ENCODE data around the gene STAT5B. TPM values are rescaled to one million over a fixed set of nuclear protein-coding genes. Genes with fewer than 3 reads are reported as not detected.

STAT5B gene
- total RNA-seq, 2 donors from 2014 or later: 35.7 to 51.4 TPM

DNA sequence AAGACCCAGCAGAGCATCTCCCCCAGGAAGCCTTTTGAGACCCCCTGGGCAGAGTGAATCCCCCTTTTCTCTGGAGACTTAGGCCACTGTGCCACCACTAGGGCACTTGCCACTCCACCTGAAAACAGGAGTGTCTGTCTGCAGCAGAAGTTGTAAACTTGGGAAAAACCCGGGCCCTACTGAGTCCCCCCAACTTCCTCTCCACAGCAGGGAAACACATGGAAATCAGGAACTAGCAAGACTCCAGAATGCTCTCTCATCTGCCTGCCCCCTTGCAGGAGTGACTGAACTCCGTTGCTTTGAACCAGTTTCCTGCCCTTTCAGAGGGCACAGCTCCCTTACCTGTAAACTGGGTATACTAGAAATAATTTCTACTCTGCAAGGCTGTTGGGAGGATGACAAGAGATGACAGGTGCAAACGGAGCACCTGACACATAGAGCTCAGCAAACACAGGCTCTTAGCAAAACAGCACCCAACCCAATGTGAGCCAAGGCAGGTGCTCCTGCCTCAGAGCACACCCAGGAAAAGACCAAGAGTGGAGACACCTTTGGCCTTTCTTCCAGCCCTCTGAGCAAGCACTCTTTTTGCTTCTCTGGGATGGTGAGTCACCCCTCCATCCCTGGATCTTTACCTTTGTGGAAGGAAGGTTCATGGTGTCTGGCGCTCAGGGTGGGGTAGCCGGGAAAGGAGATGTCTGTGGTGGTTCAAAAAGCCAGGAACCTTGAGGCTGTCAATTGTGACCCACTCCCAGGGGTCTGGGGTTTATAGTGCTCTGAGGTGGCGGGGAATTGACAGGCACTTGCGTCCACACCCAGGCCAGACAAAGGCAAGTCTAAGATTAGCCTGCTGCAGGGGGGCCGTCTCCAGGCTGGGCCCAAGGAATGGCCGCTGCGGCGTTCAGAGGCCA lies 91.2 kb downstream of the STAT5B start, which contains the start of gene HCRT:
TSS of gene HCRT (minus strand) at position 740 of the 908 bp plus-strand sequence. CDS start at position 653, 87 bp downstream.
- H3K27me3 Mint-ChIP-seq (ENCODE audit: insufficient read depth): peaks cover 60% of the 10 kb centered on the region

GRCh38 chr17:42183741-42184711 lies 92.2 kb downstream of the STAT5B start:
- H3K27ac Mint-ChIP-seq: no peak overlapping the region
- Histone ChIP-seq H3K9ac (ENCODE audit: extremely low read depth, low read length, poor library complexity, severe bottlenecking) (no peak overlapping the region), H3K27ac (ENCODE audit: low read depth, low read length) (no peak overlapping the region), H3K36me3 (ENCODE audit: control insufficient read depth, insufficient read depth, low read length) (no peaks in the 10 kb centered on the region), H3K4me3 (ENCODE audit: low read length) (peak overlapping the region; percentile 76), H3K9me3 (ENCODE audit: control insufficient read depth, low read length) (no peaks in the 10 kb centered on the region), H3K27me3 (ENCODE audit: control insufficient read depth, insufficient read depth, low read length, poor library complexity, severe bottlenecking) (peaks cover 58% of the 10 kb centered on the region), H3K4me1 (ENCODE audit: control insufficient read depth, insufficient read depth, low read length) (peaks cover 4% of the 10 kb centered on the region)
- H3K4me1 Mint-ChIP-seq: peaks cover 8% of the 10 kb centered on the region
- peaks cover 68% of the 10 kb centered on the region for H3K27me3 Mint-ChIP-seq (ENCODE audit: insufficient read depth)
- no peaks in the 10 kb centered on the region for H3K9me3 Mint-ChIP-seq
- WGBS, 2 experiments (ENCODE audit: insufficient coverage in 1 of 2, insufficient read length in 1 of 2): 20 to 32% methylated on average over 44 to 83 of the region's 83 CpGs
- peak; percentile 97 for DNase-seq
- no peaks in the 10 kb centered on the region for H3K36me3 Mint-ChIP-seq (ENCODE audit: low read depth)
- TF ChIP-seq CTCF (conservative IDR thresholded peaks at IDR 0.05): peak; percentile 97
- H3K4me3 Mint-ChIP-seq: peak overlapping the region; percentile 65

More for the DNA sequence above, 91.2 kb downstream of the STAT5B start, which contains the start of gene HCRT:
- Mint-ChIP-seq H3K36me3 (ENCODE audit: low read depth) (no peaks in the 10 kb centered on the region), H3K4me3 (peak within 1 kb of the TSS; percentile 65), H3K9me3 (no peaks in the 10 kb centered on the region), H3K4me1 (peaks cover 8% of the 10 kb centered on the region), H3K27ac (no peak within 1 kb of the TSS)
- Histone ChIP-seq H3K27me3 (ENCODE audit: control insufficient read depth, insufficient read depth, low read length, poor library complexity, severe bottlenecking) (peaks cover 49% of the 10 kb centered on the region), H3K36me3 (ENCODE audit: control insufficient read depth, insufficient read depth, low read length) (no peaks in the 10 kb centered on the region), H3K27ac (ENCODE audit: low read depth, low read length) (peak within 1 kb of the TSS; percentile 32), H3K9me3 (ENCODE audit: control insufficient read depth, low read length) (no peaks in the 10 kb centered on the region), H3K4me1 (ENCODE audit: control insufficient read depth, insufficient read depth, low read length) (peaks cover 4% of the 10 kb centered on the region), H3K9ac (ENCODE audit: extremely low read depth, low read length, poor library complexity, severe bottlenecking) (no peak within 1 kb of the TSS), H3K4me3 (ENCODE audit: low read length) (no peak within 1 kb of the TSS)
- TF ChIP-seq CTCF (conservative IDR thresholded peaks at IDR 0.05): no peak
- DNase-seq: no peak
- WGBS, 2 experiments (ENCODE audit: insufficient coverage in 1 of 2, insufficient read length in 1 of 2): 77 to 84% methylated on average over 8 to 11 of the region's 11 CpGs

All from endodermal cell (in vitro differentiated cells).